GM12891 (cell line): Measurements from ENCODE around the gene PDS5A.
"Not testable (repeated sequence)": the region's sequence is repeated elsewhere in the genome, so short reads cannot be mapped to it uniquely, and the experiment has no call there.

Source experiments
- DNase-seq: peaks from one replicate; pipeline ENCODE4 v3.0.0; 2011; ENCODE audit warnings: low spot score; ENCODE audit not compliant: insufficient read length
- FAIRE-seq: peaks from 2 replicates; lab custom pipeline; 2011; peaks lifted over from hg19 to GRCh38; lab: Jason Lieb, UNC
- PAX5 ChIP-seq: IDR thresholded peaks from 2 replicates; pipeline ENCODE4 v1.6.1; 2011; ENCODE audit warnings: low read length, moderate library complexity, mild to moderate bottlenecking; ENCODE audit not compliant: insufficient read depth, severe bottlenecking
- POLR2A ChIP-seq: IDR thresholded peaks from 2 replicates; pipeline ENCODE4 v1.6.1; 2011; ENCODE audit warnings: low read depth, low read length, control low read depth
- POLR2AphosphoS5 ChIP-seq: IDR thresholded peaks from 2 replicates; pipeline ENCODE4 v1.6.1; 2011; ENCODE audit warnings: low read depth, low read length, control low read depth
- POU2F2 ChIP-seq: IDR thresholded peaks from 2 replicates; pipeline ENCODE4 v1.6.1; 2011; ENCODE audit warnings: low read depth, mild to moderate bottlenecking, control low read depth, low read length, moderate library complexity
- SPI1 ChIP-seq: IDR thresholded peaks from 2 replicates; pipeline ENCODE4 v1.6.1; 2011; ENCODE audit warnings: low read depth, low read length, control low read depth
- TAF1 ChIP-seq: IDR thresholded peaks from 2 replicates; pipeline ENCODE4 v1.6.1; 2011; ENCODE audit warnings: low read depth, low read length, control low read depth

PDS5A gene

GRCh38 chr4:39987485-39987884, 9.8 kb upstream of the PDS5A start:
- FAIRE-seq, result no peak
- DNase-seq, result no peak
- no peak for TF ChIP-seq POLR2AphosphoS5
- TF ChIP-seq SPI1, result no peak
- no peak for TF ChIP-seq TAF1
- TF ChIP-seq POLR2A, result no peak
- no peak for TF ChIP-seq PAX5
- TF ChIP-seq POU2F2, result no peak

GRCh38 chr4:39978904-39979303, 1.2 kb upstream of the PDS5A start:
- DNase-seq (no peak), FAIRE-seq (peak; percentile 60)

GRCh38 chr4:39978378-39978775, 666 bp upstream of the PDS5A start:
- FAIRE-seq (no peak), DNase-seq (no peak)
- TF ChIP-seq SPI1 (no peak), PAX5 (no peak), POLR2A (no peak)

More at GRCh38 chr4:39978904-39979303, 1.2 kb upstream of the PDS5A start:
- no peak for TF ChIP-seq SPI1
- no peak for TF ChIP-seq TAF1
- TF ChIP-seq POLR2AphosphoS5, result no peak
- no peak for TF ChIP-seq PAX5
- no peak for TF ChIP-seq POU2F2
- TF ChIP-seq POLR2A, result no peak

GRCh38 chr4:39976945-39977488, 694 bp downstream of the PDS5A start:
- peak; percentile 51 for FAIRE-seq
- no peak for TF ChIP-seq POLR2AphosphoS5
- TF ChIP-seq POLR2A, result no peak
- no peak for TF ChIP-seq PAX5
- DNase-seq, result peak; percentile 36

- FAIRE-seq, result peak; percentile 93
- TF ChIP-seq POU2F2, result 0 out of 2 replicates have a peak, but pooled peaks have one; percentile 10
- no peak for TF ChIP-seq TAF1
- peak; percentile 52 for DNase-seq
Observed at GRCh38 chr4:39976141-39976944, 1.4 kb downstream of the PDS5A start.

GRCh38 chr4:39975488-39976089, 2.1 kb downstream of the PDS5A start:
- TF ChIP-seq TAF1, result no peak
- no peak for TF ChIP-seq POU2F2
- TF ChIP-seq PAX5, result no peak
- no peak for TF ChIP-seq POLR2A
- TF ChIP-seq SPI1, result no peak
- no peak for TF ChIP-seq POLR2AphosphoS5
- FAIRE-seq, result peak; percentile 41
- DNase-seq, result no peak

- DNase-seq, FAIRE-seq: not testable (repeated sequence)
Observed at GRCh38 chr4:39973052-39973451, 4.7 kb downstream of the PDS5A start.

GRCh38 chr4:39970671-39971640, 6.8 kb downstream of the PDS5A start:
- TF ChIP-seq POLR2AphosphoS5, result no peak
- TF ChIP-seq PAX5, result peak; percentile 35
- FAIRE-seq (peak; percentile 64), DNase-seq (no peak)

GRCh38 chr4:39963656-39964055, 14.1 kb downstream of the PDS5A start:
- FAIRE-seq (no peak), DNase-seq (no peak)
- TF ChIP-seq TAF1 (no peak), POU2F2 (no peak)

GRCh38 chr4:39961311-39961877, 16.3 kb downstream of the PDS5A start:
- DNase-seq (no peak), FAIRE-seq (no peak)
- no peak for TF ChIP-seq TAF1
- no peak for TF ChIP-seq SPI1
- TF ChIP-seq PAX5, result no peak
- TF ChIP-seq POLR2AphosphoS5, result no peak
- no peak for TF ChIP-seq POLR2A
- TF ChIP-seq POU2F2, result no peak
